Right lobe of liver (tissue), 6 donors: ENCODE data around the gene DHODH. TPM values are rescaled to one million over a fixed set of nuclear protein-coding genes. Genes with fewer than 3 reads are reported as not detected.
"Not testable (repeated sequence)": the region's sequence is repeated elsewhere in the genome, so short reads cannot be mapped to it uniquely, and the experiment has no call there.

Experiments
- ATAC-seq, 4 donors: fragments of 200-7000 bp; cut with Tn5 transposase; one replicate each; pipeline ENCODE4 v1.9.1; 2020; ENCODE audit warnings: mild to moderate bottlenecking in 4 of 4, moderate library complexity in 4 of 4
- DNase-seq, 3 donors: peaks; one replicate each; pipeline ENCODE4 v3.0.0-alpha.2; 2020
- H3K27ac ChIP-seq, 3 donors: fragments of 200-600 bp; one replicate each; pipeline ENCODE4 v1.8.0; 2022
- H3K27me3 ChIP-seq, 2 donors: fragments of 200-600 bp; one replicate each; pipeline ENCODE4 v1.8.0; 2022
- H3K36me3 ChIP-seq, 4 donors: fragments of 200-600 bp; sonication (generic) in 1 of 4; one replicate each; pipeline versions ENCODE4 v1.5.1 to v1.8.0; 2017 to 2022; ENCODE audit warnings: control low read depth in 1 of 4
- H3K4me1 ChIP-seq, 4 donors: fragments of 200-600 bp; sonication (generic) in 1 of 4; one replicate each; pipeline versions ENCODE4 v1.5.1 to v1.8.0; 2017 to 2022; ENCODE audit warnings: control low read depth in 1 of 4
- H3K4me3 ChIP-seq, 3 donors: fragments of 200-600 bp; one replicate each; pipeline ENCODE4 v1.8.0; 2022
- H3K9me3 ChIP-seq, 4 donors: fragments of 200-600 bp; sonication (generic) in 1 of 4; one replicate each; pipeline versions ENCODE4 v1.5.1 to v1.8.0; 2017 to 2022; ENCODE audit warnings: control low read depth in 1 of 4
- POLR2A ChIP-seq: fragments of 450-650 bp; IDR thresholded peaks from one replicate; pipeline ENCODE4 v1.6.1; 2017; ENCODE audit warnings: antibody characterized with exemption, mild to moderate bottlenecking
- WGBS: methylation state at CpG from one replicate; pipeline ENCODE4 v1.1.6; 2018; ENCODE audit warnings: low coverage, low lambda C conversion rate; ENCODE audit not compliant: insufficient coverage; ENCODE audit errors: missing lambda C conversion rate; 5-methylcytosine and 5-hydroxymethylcytosine counted together
- intact Hi-C, 2 donors: fragments of 100-400 bp; cut with DNase I; formaldehyde crosslinking; loops; one replicate each; pipeline versions ENCODE4 v1.11.2 to v1.14.1; 2022
- small RNA-seq, 2 experiments: library from RNA; depleted of rRNA; stranded (forward); fragments of <200 nt; gene quantifications; one replicate each; pipeline ENCODE3, GENCODE V24; 2016
- total RNA-seq, 6 experiments: library from RNA; depleted of rRNA in 2 of 6; stranded (reverse); fragments of >200 nt in 2 of 6; fragmentation: NEBNext Ultra II Directional in 3 of 6; extraction: Animal tissue kit (Norgen Biotek cat#: 25700) in 3 of 6; gene quantifications; one replicate each; pipeline versions ENCODE4 v1.1.0 to v1.2.4, GENCODE V29; 2016 to 2023
- TF ChIP-seq, protein P1 (sequence below), 4 donors: fragments of 200-600 bp in 3 of 4; fragments of 450-650 bp in 1 of 4; IDR thresholded peaks; one replicate each; pipeline versions ENCODE4 v1.5.1 to v1.8.0; 2016 to 2022; ENCODE audit warnings: antibody characterized with exemption in 4 of 4, mild to moderate bottlenecking in 2 of 4
- donor health status: DM: no; HTN: yes; CAD: no.
- donor health status: DM: no; HTN: no; CAD: no.
- donor health status: DM: no; HTN: no; CAD: no.
- donor health status: DM: no; HTN: yes; CAD: no.
- donor health status: DM: no; HTN: yes; CAD: no.

DHODH gene
- total RNA-seq, 6 experiments from 2014 or later: 26.7 to 108 (median 74.6) TPM

- DNase-seq: no peak
- intact Hi-C loops: no loop called here
- peak in 1 of 4 donors; percentile 27 for ATAC-seq
- Histone ChIP-seq H3K9me3 (no peaks in the 10 kb centered on the region), H3K4me1 (peaks cover 0 to 6% (median 0%) of the 10 kb centered on the region in 4 donors), H3K27me3 (no peaks in the 10 kb centered on the region), H3K36me3 (peaks cover 0 to 28% (median 3%) of the 10 kb centered on the region in 4 donors), H3K27ac (peak overlapping the region in 1 of 3 donors; percentile 18), H3K4me3 (no peak overlapping the region)
- TF ChIP-seq, protein P1, sequence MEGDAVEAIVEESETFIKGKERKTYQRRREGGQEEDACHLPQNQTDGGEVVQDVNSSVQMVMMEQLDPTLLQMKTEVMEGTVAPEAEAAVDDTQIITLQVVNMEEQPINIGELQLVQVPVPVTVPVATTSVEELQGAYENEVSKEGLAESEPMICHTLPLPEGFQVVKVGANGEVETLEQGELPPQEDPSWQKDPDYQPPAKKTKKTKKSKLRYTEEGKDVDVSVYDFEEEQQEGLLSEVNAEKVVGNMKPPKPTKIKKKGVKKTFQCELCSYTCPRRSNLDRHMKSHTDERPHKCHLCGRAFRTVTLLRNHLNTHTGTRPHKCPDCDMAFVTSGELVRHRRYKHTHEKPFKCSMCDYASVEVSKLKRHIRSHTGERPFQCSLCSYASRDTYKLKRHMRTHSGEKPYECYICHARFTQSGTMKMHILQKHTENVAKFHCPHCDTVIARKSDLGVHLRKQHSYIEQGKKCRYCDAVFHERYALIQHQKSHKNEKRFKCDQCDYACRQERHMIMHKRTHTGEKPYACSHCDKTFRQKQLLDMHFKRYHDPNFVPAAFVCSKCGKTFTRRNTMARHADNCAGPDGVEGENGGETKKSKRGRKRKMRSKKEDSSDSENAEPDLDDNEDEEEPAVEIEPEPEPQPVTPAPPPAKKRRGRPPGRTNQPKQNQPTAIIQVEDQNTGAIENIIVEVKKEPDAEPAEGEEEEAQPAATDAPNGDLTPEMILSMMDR (IDR thresholded peaks at IDR 0.05): no peak
- TF ChIP-seq POLR2A: no peak
- WGBS: 66% methylated on average over 4 of the region's 8 CpGs
These were observed 65.2 kb downstream of the DHODH start for GRCh38 chr16:72073560-72074230.

DNA sequence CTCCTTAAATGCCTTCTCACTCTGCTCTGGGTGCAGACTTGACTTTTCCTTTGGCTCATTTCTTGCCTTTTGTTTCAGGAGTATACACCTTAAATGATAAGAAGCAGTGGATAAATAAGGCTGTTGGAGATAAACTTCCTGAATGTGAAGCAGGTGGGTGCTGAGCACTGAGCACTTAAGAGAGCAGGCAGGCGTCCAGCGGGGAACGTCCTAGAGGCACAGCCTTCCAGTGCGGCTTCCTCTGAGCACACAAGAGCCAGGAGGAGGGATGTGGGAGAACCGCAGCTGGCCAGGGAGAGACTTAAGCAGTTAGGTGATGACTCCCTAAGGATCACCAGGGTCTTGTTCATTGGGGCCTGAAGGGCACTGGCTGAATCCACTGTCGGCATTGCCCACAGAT lies 66.5 kb downstream of the DHODH start:
- peaks cover 0 to 28% (median 3%) of the 10 kb centered on the region in 4 donors for H3K36me3 ChIP-seq
- H3K4me1 ChIP-seq, DNase-seq, H3K27ac ChIP-seq, H3K9me3 ChIP-seq, H3K27me3 ChIP-seq, intact Hi-C loops, H3K4me3 ChIP-seq: not testable (repeated sequence)
- ATAC-seq: peak in 1 of 4 donors; percentile 19
- WGBS: no CpG with 5 or more reads among the region's 6 CpGs

Small RNAs within 50 kb of the gene (small RNA-seq; reads per million reads assigned to genes)
- gene RPL39P31: 0 reads per million in 2 experiments

Other genes with a start within 250 kb of the DHODH start
- 10 to 100 TPM; 47.8 to 54.1 (median 52.5) TPM for gene AP1G1, start 199.9 kb upstream of the DHODH start, total RNA-seq
- 10 to 100 TPM in 3 of 6 experiments, 1 to 10 TPM in 3; 9.2 to 11.9 (median 10.3) TPM for gene ATXN1L, start 162.8 kb upstream of the DHODH start, total RNA-seq
- 1 to 10 TPM; 1.3 to 3.8 (median 1.7) TPM for gene ZNF821, start 124.6 kb upstream of the DHODH start, total RNA-seq
- gene IST1, start 113.2 kb upstream of the DHODH start, total RNA-seq: 10 to 100 TPM; 44.7 to 73.4 (median 65.5) TPM
- gene PKD1L3, start 8.3 kb upstream of the DHODH start, total RNA-seq: 1 to 10 TPM in 2 of 6 experiments, under 1 TPM in 4; 0.60 to 2.0 (median 0.83) TPM
- over 10,000 TPM; 42,048 to 58,242 (median 47,923) TPM for gene HP, start 45.8 kb downstream of the DHODH start, total RNA-seq
- gene HPR, start 54.5 kb downstream of the DHODH start, total RNA-seq: 100 to 1,000 TPM; 115 to 337 (median 142) TPM
- gene TXNL4B, start 84.9 kb downstream of the DHODH start, total RNA-seq: 10 to 100 TPM in 2 of 6 experiments, 1 to 10 TPM in 4; 5.5 to 11.6 (median 8.2) TPM
- gene DHX38, start 85.1 kb downstream of the DHODH start, total RNA-seq: 10 to 100 TPM; 22.2 to 29.8 (median 23.3) TPM
- under 1 TPM in 4 of 6 experiments, not detected in 2; 0.09 to 0.53 (median 0.19) TPM for gene PMFBP1, start 163.4 kb downstream of the DHODH start, total RNA-seq